GM20000 (cell line): ENCODE data around the gene FAM184B.

ENCODE experiments used
- DNase-seq: peaks from one replicate; pipeline ENCODE4 v3.0.0; 2012; ENCODE audit warnings: low spot score
- CTCF ChIP-seq: IDR thresholded peaks from 2 replicates; pipeline ENCODE4 v1.5.1; 2012; ENCODE audit warnings: mild to moderate bottlenecking, control low read depth; ENCODE audit errors: extremely low read depth, missing control alignments

Gene FAM184B

DNA sequence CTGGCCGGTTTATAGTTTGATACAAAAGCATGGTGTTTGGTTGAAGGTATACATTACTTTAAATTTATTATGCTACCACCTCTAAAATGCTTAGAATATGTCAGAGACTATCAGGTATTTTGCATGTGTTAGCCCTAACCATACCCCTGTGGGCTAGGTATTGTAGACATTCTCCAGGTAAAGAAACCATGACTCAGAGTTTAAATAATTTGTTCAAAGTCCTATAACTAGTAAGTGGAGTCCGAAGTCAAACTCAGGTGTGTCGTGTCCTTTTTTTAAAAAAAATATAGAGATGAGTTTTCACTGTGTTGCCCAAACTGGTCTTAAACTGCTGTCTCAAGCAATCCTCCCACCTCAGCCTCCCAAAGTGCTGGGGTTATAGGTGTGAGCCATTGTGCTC lies 192.1 kb downstream of the FAM184B start:
- no peak for TF ChIP-seq CTCF
- DNase-seq = no peak

DNA sequence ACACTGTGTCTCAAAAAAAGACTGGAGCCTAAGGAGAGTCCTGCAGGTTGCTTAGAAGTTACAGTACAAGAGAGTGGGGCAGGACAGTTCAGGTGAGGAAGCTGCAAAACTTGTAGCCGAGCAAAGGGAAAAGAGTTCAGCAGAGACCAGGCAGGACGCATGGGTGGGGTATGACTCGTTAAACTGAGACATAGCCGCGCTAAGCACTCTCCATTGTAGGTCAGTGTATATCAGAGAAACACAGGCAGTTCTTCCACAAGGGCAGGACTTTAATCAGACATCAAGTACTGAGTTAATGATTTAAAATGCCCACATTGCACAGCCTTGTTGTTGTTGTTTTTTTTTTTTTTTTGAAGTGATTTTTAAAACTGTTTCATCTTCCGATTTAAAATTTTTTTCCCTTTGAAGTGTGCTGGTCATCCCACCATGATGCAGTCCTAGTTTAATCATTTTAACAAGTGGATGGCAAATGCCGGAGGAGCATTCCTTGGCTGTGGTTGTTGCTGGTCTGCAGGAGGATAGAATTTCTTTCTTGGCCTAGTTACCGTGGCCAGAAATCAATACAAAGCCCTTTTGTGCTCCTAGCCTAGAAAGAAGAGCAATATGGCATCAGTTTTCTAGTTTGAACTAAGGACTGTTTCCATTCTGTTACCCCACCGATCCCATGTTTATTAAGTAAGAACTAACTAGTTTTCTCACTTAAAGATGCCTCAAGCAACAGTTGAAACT lies 194.2 kb downstream of the FAM184B start:
- DNase-seq = no peak
- no peak for TF ChIP-seq CTCF

GRCh38 chr4:17584521-17585213 lies 196.8 kb downstream of the FAM184B start:
- DNase-seq = no peak
- no peak for TF ChIP-seq CTCF

GRCh38 chr4:17583941-17584340 lies 197.5 kb downstream of the FAM184B start:
- no peak for DNase-seq
- no peak for TF ChIP-seq CTCF

- no peak for DNase-seq
Measured at GRCh38 chr4:17583276-17583675, 198.1 kb downstream of the FAM184B start.

DNA sequence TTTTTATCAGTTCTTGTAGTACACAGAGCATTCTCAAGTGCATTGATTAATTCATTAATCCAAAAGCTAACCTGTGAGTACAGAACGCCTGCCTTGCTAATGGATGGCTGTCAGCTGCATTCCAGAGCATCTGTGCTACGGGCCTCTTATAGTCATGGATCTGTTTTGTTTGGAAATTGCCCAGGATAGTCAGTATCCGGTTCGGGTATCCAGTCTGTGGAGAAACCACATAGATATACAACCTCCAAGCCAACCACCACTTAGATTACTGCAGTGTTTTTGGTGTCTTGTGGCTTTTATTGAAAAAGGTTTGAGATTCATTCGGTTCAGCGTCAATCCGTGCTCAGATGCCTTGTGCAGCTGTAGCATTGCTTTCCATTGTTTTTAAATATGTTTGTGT lies 200.5 kb downstream of the FAM184B start:
- TF ChIP-seq CTCF = no peak
- no peak for DNase-seq

More at GRCh38 chr4:17583276-17583675, 198.1 kb downstream of the FAM184B start:
- no peak for TF ChIP-seq CTCF
